Transverse colon (tissue), 4 donors: ENCODE results near the gene LYPD6B.

ENCODE experiments used
- EP300 ChIP-seq: sonication (generic); formaldehyde crosslinking; IDR thresholded peaks from one replicate; pipeline ENCODE4 v1.6.1; 2017; ENCODE audit warnings: antibody characterized with exemption, low read depth
- POLR2A ChIP-seq: fragments of 450-650 bp; IDR thresholded peaks from one replicate; pipeline ENCODE4 v1.6.1; 2016; ENCODE audit warnings: antibody characterized with exemption, mild to moderate bottlenecking, moderate library complexity
- POLR2AphosphoS5 ChIP-seq, 3 donors: sonication (generic); formaldehyde crosslinking; IDR thresholded peaks; one replicate each; pipeline ENCODE4 v1.6.1; 2016; ENCODE audit warnings: antibody characterized with exemption in 3 of 3
- TF ChIP-seq, protein P1 (sequence below), 5 experiments: fragments of 200-600 bp in 3 of 5; fragments of 450-650 bp in 2 of 5; sonication (generic) in 3 of 5; IDR thresholded peaks; 1 replicate in 2 of 5; 2 replicates in 3 of 5; pipeline ENCODE4 v1.5.1; 2016 to 2017; ENCODE audit warnings: antibody characterized with exemption in 5 of 5, inconsistent platforms in 3 of 5, mild to moderate bottlenecking in 2 of 5, moderate library complexity in 1 of 5

DNA sequence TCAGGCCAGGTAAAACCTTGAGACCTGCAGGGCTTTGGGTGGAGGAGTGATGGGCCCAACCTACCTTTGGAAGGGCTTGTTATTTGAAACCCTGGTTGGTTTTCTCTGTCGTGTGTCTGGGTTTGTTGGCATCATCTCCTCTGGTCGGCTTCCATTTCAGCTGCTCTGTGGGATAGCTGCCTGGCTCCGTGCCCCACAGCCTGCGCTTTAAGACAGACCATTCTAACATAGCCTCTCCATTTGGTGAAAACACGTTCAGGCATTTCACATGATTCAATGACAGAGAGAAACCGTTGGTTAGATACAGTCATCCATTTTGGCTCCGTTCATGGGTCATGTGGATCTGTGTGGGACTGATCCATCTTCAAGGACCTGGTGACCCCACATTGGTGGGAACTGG, 37.0 kb upstream of the LYPD6B start:
- TF ChIP-seq, protein P1, sequence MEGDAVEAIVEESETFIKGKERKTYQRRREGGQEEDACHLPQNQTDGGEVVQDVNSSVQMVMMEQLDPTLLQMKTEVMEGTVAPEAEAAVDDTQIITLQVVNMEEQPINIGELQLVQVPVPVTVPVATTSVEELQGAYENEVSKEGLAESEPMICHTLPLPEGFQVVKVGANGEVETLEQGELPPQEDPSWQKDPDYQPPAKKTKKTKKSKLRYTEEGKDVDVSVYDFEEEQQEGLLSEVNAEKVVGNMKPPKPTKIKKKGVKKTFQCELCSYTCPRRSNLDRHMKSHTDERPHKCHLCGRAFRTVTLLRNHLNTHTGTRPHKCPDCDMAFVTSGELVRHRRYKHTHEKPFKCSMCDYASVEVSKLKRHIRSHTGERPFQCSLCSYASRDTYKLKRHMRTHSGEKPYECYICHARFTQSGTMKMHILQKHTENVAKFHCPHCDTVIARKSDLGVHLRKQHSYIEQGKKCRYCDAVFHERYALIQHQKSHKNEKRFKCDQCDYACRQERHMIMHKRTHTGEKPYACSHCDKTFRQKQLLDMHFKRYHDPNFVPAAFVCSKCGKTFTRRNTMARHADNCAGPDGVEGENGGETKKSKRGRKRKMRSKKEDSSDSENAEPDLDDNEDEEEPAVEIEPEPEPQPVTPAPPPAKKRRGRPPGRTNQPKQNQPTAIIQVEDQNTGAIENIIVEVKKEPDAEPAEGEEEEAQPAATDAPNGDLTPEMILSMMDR (IDR thresholded peaks at IDR 0.05): no peak
- no peak for TF ChIP-seq POLR2A
- TF ChIP-seq POLR2AphosphoS5 (IDR thresholded peaks at IDR 0.05): no peak
- no peak for TF ChIP-seq EP300
